Spleen (tissue), 7 donors: ENCODE data around the gene SEZ6L2.

ENCODE experiments used
- CTCF ChIP-seq, 11 experiments: fragments of 200-600 bp in 7 of 11; fragments of 450-650 bp in 4 of 11; sonication (generic) in 4 of 11; IDR thresholded peaks in 8 of 11; conservative IDR thresholded peaks in 3 of 11; 1 replicate in 7 of 11; 2 replicates in 4 of 11; pipeline versions ENCODE4 v1.4.0 to v1.8.0; 2016 to 2021; ENCODE audit warnings: antibody characterized with exemption in 11 of 11, inconsistent platforms in 4 of 11, mild to moderate bottlenecking in 1 of 11
- POLR2A ChIP-seq, 3 donors: fragments of 450-650 bp; IDR thresholded peaks; one replicate each; pipeline ENCODE4 v1.5.1; 2017; ENCODE audit warnings: antibody characterized with exemption in 3 of 3, mild to moderate bottlenecking in 1 of 3
- donor health status: DM: no; HTN: no; CAD: no; lungs with moderate emphysema.
- donor health status: DM: no; HTN: no; CAD: no.
- donor health status: DM: no; HTN: no; CAD: no.

GRCh38 chr16:29912087-29912486 lies 12.7 kb upstream of the SEZ6L2 start:
- no peak for TF ChIP-seq POLR2A (IDR thresholded peaks at IDR 0.05)
- TF ChIP-seq CTCF (IDR thresholded peaks at IDR 0.05 in 8 of 11, conservative IDR thresholded peaks at IDR 0.05 in 3 of 11), result no peak
